HG03095 (cell line): ENCODE measurements around the gene NEURL1B.
"Not testable (repeated sequence)": the region's sequence is repeated elsewhere in the genome, so short reads cannot be mapped to it uniquely, and the experiment has no call there.

Experiments
- ATAC-seq: cut with Tn5 transposase; IDR thresholded peaks from one replicate; pipeline ENCODE4 v1.9.1; 2021; ENCODE audit warnings: moderate library complexity; ENCODE audit not compliant: unreplicated experiment

NEURL1B gene

DNA sequence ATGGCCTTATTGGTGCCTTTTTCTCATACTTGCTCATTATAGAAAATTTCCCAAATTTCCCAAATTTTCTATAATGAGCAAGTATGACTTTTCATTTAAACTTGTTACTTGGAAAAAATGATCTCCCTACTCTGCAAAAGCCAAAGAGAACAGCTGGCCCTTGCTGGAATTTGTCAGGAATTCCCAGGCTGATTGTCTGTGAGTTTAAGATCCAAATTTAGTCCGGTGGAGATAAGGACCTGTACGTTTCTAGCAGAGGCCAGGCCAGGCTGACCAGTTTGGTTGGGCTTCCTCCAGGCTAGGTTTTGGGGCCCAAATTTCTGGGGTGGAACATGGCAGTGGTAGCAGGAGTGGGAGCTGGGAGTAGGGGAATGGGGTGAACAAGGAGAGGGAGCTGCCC is 51.9 kb downstream of the NEURL1B start:
- no peak for ATAC-seq

DNA sequence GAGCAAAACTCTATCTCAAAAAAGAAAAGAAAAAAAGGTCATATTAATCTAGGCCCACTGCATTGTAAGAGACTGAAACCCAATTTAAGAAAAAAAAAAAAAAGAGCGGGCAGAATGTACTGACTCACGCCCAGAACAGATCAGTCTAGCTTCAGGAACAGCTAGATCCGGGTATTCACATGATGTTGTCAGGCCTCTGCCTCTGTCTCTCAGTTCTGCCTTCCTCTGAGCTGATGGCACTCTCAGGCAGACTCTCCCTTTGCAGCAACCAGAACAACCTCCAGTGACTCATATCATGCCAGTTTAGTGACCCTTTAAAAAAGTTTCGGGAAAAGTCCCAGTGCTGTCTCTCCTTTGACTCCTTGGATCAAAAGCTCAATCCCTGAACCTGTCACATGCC is 53.0 kb downstream of the NEURL1B start:
- no peak for ATAC-seq

- ATAC-seq = no peak
These were observed 53.5 kb downstream of the NEURL1B start for GRCh38 chr5:172694541-172694940.

DNA sequence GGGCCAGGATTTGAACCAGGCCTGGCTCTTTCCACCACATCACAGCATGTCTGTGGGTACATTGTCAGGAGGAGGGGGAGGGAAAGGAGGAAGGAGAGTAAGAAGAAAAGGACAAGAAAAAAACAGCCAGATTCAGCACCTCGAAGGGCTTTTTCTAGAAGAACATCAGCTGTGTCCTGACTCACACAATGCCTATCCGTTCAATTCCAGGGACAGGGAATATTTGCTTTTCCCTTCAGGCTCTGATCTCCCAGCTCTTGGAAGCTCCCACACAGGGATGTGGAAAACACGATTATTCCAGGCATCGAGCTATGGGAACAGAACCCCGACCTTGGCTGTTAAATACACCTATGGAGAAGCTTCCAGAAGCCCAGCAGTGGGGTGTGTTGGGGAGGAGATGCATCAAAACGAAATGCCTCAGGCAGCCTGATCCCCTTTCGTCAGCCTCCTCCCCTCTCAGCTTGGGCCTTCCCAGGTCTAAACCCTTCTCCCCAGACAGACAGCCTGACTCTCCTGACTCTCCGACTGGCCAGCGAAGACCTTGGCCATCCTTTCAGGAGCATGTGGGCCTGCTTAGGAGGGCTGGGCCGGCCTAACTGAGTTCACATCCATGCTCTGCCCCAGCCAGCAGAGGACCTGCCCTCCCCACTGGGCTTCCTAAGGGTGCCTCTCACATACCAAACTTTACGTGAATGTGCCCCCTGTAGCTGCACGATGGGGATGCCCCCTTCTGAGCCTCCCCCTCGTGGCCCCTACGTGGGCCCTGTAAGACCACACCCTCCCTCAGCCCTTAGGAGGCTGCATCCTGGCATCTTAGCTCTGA is 54.4 kb downstream of the NEURL1B start:
- ATAC-seq = no peak

DNA sequence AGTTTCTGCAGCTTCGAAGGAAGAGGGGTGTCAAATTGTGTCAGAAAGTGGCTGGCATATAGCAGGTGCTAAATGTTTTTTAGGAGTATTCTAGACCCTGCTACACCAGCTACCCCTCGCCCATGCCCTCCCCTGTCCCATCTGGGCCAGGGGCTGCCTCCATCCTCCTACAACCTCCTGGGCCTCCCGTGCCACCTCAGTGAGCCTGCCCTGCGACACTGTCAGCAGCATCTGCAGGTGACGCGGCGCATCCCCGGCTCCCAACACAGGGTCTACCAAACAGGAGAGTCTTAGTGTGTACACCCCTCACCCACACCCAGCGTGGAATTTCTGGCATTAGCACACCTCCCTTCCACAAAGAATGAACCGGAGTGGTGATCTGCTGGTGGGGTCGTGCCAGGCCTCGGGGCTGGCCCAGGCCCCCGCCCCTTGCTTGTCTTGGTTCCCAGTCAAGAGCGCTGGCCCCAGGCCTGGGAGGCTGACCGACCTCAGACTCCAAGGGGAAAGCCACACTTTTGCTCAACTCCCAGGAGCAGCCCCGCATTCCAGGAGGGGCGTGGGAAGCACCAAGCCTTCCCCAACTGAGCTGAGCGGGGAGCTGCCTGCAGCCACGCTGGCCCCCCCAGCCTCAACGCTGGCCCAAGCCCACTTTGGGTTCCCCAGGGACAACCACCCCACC is 55.2 kb downstream of the NEURL1B start:
- no peak for ATAC-seq

- peak; percentile 73 for ATAC-seq
These were observed 56.4 kb downstream of the NEURL1B start for GRCh38 chr5:172697123-172698121.

- ATAC-seq = no peak
These were observed 58.4 kb downstream of the NEURL1B start for GRCh38 chr5:172699423-172699822.

DNA sequence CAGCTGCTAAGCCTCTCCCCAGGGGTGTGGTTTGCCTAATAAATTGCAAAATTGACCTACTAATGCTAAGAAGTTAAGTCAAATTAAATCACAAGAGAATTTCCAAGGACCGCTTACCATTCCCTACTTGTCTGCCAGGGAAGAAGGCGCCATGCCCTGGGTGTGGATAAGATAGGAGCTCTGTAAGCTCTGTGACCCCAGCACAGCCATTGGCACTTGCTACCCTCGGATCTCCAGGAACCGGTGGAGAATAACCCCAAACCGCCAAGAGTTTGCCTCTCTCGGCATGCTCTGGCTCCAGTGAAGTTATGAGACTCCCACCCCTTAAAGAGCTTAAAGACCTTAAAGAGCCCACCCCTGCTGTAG is 58.9 kb downstream of the NEURL1B start:
- ATAC-seq = no peak

DNA sequence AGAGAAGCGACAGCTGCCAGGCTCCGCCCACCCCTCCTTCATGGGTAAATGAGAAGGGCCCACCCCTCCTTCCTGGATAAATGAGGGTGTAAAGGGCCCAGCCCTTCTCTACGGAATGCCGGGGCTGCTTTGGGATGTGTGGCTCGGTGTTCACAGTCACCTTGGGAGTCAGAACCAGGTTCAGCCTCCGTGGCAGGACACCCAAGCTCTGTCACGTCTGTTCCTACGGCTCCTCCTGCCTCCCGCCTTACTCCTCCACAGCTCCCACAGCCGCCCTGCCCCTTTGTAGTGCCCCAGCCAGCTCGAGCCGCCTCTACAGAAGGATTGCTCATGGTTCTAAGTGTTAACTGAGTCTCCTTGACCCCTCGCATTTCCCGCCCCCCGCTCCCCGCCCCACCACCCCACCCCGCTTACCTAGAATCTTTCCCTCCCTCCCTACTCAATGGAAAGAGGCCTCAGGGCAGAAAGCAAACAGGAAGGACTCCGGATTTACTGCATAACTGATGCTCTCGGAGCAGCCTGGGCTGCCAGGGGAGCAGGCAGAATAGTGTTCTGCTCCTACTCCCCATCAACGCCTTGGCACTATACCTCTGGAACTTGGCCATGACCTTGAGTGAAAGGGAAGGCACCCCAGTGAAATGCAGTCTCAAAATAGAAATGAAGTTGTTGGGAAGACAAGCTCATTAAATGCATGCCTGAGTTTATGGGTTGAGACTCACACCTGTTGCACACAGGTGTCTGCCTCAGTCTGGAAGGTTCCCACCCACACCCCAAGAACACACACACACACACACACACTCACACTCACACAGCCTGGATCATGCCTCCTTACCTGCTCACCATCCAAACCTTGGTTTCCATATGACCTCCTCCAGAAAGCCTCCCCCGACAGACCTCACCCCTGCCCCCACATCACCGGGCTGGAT is 59.6 kb downstream of the NEURL1B start:
- no peak for ATAC-seq

DNA sequence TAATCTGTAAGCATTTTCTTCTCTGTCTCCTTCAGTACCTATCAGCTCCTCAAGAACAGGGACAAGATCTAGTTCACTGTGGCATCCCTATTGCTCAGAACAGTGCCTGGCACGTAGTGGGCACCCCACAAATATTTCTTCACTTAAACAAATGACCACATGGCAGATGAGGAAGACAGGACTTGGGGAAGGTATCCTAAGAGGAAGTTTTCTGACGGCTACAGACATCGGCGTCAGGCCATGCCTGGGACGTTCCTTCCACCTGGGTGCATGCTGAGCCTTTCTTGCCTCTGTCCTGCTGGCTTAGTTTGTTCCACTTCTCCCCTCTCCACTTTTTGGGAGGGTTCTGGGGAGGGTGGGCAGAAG is 60.2 kb downstream of the NEURL1B start:
- ATAC-seq = no peak

DNA sequence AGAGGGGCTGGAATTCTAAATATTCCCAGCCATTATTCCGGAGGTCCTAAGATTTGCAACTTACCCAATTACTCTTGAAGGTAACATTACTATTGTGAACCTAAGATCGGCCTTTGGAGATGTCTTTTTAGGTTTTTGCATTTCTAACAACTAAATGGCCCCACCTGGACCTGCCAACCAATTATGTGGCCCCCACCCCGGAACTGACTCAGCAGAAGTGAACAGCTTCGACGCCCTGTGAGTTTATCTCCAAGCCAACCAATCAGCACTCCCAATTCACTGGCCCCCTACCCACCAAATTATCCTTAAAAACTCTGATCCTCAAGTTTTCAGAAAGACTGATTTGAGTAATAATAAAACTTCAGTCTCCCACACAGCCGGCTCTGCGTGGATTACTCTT is 62.9 kb downstream of the NEURL1B start:
- no peak for ATAC-seq

GRCh38 chr5:172705576-172706084 is 64.6 kb downstream of the NEURL1B start:
- no peak for ATAC-seq

- no peak for ATAC-seq
These were observed 65.7 kb downstream of the NEURL1B start for GRCh38 chr5:172706796-172707195.

GRCh38 chr5:172707285-172708182 is 66.5 kb downstream of the NEURL1B start:
- ATAC-seq = no peak

DNA sequence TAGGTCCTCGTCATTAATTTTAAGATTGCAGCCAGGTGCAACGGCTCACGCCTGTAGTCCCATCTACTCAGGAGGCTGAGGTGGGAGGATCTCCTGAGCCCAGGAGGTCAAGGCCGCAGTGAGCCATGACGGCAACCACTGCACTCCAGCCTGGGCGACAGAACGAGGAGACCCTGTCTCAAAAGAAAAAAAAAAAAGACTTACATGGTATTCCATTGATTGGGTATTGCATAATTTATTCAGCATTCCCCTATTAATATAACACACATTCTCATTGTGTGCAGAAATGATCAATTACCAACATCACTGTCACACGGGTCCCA is 67.1 kb downstream of the NEURL1B start:
- no peak for ATAC-seq

DNA sequence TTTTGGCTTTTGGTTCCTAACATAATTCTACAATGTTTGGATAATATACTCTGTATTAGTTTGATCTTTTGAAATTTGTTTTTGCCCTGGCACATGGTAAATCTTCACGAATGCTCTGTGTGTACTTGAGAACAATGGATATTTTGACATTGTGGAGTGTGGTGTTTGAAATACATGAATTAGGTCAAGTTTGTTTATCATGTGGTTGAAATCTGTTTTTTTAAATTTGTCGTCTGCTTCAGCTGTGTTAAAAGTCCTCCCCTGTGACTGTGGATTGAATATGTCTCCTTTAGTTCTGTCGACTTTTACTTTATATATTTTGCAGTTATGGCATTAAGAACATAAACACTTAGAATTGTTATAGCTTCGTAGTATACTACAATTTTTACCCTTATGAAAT is 69.6 kb downstream of the NEURL1B start:
- ATAC-seq = no peak

- ATAC-seq = not testable (repeated sequence)
These were observed 70.3 kb downstream of the NEURL1B start for GRCh38 chr5:172711321-172711861.

DNA sequence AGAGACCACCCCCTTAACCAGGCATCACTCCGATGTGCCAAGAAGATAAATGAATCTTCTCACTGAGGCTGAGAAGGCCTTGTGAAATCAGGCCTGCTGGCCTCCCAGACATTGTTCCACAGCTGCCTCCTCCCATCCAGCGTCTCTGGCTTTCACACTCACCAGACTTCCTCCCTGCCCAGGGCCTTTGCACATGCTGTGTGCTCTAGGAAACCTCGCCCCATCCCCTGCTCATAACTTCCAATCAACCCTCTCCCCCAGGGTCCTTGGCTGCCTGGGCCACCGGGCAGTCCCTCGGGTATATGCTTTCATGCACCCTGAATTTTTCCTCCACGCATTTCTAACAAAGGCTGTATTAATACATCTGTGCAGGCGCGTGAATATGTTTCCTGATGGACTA is 71.5 kb downstream of the NEURL1B start:
- ATAC-seq = no peak
